ENCODE results near the gene RASAL2. TPM values are rescaled to one million over a fixed set of nuclear protein-coding genes. Genes with fewer than 3 reads are reported as not detected.

Gene RASAL2
- total and polyA plus RNA-seq, 2 of the 13 experiments (the other 11 are each of a cell fraction or from before 2014, with no cell fraction given), result 5.4 to 5.9 TPM

DNA sequence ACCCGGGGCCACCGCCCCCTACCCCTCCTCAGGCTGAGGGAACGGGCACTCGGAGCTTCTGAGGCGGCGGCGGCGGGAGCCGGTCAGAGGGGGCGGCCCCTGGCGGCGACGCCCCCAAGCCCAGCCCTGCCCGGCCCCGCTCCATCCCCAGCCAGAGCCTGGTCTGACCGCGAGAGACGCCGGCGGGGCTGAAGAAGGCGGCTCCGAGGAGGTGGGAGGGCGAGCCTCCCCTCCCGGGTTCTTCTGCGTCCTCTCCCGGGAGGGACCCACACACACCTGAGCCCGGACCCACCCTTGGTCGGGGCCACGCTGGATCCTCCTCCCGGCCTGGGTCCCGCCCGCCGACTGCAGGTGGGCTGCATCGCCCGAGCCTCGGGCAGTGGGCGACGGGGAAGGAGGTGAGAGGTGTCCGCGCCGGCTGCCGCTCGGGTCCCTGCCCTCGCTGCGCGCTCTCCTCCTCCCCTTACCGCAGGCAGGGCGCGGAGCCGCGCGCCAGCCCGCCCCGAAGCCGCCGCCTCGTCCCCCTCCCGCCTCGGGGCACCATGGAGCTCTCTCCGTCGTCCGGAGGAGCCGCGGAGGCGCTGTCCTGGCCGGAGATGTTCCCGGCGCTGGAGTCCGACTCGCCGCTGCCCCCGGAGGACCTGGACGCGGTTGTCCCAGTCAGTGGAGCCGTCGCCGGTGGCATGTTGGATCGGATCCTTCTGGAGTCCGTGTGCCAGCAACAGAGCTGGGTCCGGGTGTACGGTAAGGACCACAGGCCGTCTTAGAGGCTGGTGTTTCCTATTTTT is at the start of gene RASAL2 (continued):
- TF ChIP-seq, protein P1, sequence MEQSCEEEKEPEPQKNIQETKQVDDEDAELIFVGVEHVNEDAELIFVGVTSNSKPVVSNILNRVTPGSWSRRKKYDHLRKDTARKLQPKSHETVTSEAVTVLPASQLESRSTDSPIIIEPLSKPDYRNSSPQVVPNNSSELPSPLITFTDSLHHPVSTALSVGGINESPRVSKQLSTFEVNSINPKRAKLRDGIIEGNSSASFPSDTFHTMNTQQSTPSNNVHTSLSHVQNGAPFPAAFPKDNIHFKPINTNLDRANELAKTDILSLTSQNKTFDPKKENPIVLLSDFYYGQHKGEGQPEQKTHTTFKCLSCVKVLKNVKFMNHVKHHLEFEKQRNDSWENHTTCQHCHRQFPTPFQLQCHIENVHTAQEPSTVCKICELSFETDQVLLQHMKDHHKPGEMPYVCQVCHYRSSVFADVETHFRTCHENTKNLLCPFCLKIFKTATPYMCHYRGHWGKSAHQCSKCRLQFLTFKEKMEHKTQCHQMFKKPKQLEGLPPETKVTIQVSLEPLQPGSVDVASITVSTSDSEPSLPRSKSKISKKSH (CRISPR knock-in tag; IDR thresholded peaks at IDR 0.05; ENCODE audit: borderline replicate concordance), result no peak
- TF ChIP-seq, protein P2, sequence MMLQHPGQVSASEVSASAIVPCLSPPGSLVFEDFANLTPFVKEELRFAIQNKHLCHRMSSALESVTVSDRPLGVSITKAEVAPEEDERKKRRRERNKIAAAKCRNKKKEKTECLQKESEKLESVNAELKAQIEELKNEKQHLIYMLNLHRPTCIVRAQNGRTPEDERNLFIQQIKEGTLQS (CRISPR knock-in tag; IDR thresholded peaks at IDR 0.05), result no peak
- TF ChIP-seq, protein P3, sequence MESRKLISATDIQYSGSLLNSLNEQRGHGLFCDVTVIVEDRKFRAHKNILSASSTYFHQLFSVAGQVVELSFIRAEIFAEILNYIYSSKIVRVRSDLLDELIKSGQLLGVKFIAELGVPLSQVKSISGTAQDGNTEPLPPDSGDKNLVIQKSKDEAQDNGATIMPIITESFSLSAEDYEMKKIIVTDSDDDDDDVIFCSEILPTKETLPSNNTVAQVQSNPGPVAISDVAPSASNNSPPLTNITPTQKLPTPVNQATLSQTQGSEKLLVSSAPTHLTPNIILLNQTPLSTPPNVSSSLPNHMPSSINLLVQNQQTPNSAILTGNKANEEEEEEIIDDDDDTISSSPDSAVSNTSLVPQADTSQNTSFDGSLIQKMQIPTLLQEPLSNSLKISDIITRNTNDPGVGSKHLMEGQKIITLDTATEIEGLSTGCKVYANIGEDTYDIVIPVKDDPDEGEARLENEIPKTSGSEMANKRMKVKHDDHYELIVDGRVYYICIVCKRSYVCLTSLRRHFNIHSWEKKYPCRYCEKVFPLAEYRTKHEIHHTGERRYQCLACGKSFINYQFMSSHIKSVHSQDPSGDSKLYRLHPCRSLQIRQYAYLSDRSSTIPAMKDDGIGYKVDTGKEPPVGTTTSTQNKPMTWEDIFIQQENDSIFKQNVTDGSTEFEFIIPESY (CRISPR knock-in tag; IDR thresholded peaks at IDR 0.05), result no peak
- TF ChIP-seq ARHGAP35 (CRISPR knock-in tag; IDR thresholded peaks at IDR 0.05; ENCODE audit: borderline replicate concordance) (no peak; the same call in 1 of the 2 replicates), ZBTB7A (CRISPR knock-in tag; IDR thresholded peaks at IDR 0.05) (peak; percentile 50), ZSCAN12 (CRISPR knock-in tag; IDR thresholded peaks at IDR 0.05) (no peak), ADNP (CRISPR knock-in tag; IDR thresholded peaks at IDR 0.05) (no peak), ZNF652 (CRISPR knock-in tag; IDR thresholded peaks at IDR 0.05; ENCODE audit: borderline replicate concordance, low read depth) (no peak), SMYD3 (CRISPR knock-in tag; IDR thresholded peaks at IDR 0.05) (peak; percentile 70; the same call in 1 of the 2 replicates), ATF1 (CRISPR knock-in tag; IDR thresholded peaks at IDR 0.05) (no peak), TCF7 (IDR thresholded peaks at IDR 0.05; ENCODE audit: low read depth) (no peak)
- TF ChIP-seq, protein P4, sequence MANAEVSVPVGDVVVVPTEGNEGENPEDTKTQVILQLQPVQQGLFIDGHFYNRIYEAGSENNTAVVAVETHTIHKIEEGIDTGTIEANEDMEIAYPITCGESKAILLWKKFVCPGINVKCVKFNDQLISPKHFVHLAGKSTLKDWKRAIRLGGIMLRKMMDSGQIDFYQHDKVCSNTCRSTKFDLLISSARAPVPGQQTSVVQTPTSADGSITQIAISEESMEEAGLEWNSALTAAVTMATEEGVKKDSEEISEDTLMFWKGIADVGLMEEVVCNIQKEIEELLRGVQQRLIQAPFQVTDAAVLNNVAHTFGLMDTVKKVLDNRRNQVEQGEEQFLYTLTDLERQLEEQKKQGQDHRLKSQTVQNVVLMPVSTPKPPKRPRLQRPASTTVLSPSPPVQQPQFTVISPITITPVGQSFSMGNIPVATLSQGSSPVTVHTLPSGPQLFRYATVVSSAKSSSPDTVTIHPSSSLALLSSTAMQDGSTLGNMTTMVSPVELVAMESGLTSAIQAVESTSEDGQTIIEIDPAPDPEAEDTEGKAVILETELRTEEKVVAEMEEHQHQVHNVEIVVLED (CRISPR knock-in tag; IDR thresholded peaks at IDR 0.05; ENCODE audit: borderline replicate concordance), result no peak
- TF ChIP-seq, protein P5, sequence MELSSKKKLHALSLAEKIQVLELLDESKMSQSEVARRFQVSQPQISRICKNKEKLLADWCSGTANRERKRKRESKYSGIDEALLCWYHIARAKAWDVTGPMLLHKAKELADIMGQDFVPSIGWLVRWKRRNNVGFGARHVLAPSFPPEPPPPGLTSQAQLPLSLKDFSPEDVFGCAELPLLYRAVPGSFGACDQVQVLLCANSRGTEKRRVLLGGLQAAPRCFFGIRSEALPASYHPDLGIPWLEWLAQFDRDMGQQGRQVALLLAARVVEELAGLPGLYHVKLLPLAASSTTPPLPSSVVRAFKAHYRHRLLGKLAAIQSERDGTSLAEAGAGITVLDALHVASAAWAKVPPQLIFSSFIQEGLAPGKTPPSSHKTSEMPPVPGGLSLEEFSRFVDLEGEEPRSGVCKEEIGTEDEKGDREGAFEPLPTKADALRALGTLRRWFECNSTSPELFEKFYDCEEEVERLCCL (CRISPR knock-in tag; IDR thresholded peaks at IDR 0.05; ENCODE audit: borderline replicate concordance), result no peak
- TF ChIP-seq, protein P6, sequence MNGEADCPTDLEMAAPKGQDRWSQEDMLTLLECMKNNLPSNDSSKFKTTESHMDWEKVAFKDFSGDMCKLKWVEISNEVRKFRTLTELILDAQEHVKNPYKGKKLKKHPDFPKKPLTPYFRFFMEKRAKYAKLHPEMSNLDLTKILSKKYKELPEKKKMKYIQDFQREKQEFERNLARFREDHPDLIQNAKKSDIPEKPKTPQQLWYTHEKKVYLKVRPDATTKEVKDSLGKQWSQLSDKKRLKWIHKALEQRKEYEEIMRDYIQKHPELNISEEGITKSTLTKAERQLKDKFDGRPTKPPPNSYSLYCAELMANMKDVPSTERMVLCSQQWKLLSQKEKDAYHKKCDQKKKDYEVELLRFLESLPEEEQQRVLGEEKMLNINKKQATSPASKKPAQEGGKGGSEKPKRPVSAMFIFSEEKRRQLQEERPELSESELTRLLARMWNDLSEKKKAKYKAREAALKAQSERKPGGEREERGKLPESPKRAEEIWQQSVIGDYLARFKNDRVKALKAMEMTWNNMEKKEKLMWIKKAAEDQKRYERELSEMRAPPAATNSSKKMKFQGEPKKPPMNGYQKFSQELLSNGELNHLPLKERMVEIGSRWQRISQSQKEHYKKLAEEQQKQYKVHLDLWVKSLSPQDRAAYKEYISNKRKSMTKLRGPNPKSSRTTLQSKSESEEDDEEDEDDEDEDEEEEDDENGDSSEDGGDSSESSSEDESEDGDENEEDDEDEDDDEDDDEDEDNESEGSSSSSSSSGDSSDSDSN (CRISPR knock-in tag; IDR thresholded peaks at IDR 0.05), result peak; percentile 99
- TF ChIP-seq, protein P7, sequence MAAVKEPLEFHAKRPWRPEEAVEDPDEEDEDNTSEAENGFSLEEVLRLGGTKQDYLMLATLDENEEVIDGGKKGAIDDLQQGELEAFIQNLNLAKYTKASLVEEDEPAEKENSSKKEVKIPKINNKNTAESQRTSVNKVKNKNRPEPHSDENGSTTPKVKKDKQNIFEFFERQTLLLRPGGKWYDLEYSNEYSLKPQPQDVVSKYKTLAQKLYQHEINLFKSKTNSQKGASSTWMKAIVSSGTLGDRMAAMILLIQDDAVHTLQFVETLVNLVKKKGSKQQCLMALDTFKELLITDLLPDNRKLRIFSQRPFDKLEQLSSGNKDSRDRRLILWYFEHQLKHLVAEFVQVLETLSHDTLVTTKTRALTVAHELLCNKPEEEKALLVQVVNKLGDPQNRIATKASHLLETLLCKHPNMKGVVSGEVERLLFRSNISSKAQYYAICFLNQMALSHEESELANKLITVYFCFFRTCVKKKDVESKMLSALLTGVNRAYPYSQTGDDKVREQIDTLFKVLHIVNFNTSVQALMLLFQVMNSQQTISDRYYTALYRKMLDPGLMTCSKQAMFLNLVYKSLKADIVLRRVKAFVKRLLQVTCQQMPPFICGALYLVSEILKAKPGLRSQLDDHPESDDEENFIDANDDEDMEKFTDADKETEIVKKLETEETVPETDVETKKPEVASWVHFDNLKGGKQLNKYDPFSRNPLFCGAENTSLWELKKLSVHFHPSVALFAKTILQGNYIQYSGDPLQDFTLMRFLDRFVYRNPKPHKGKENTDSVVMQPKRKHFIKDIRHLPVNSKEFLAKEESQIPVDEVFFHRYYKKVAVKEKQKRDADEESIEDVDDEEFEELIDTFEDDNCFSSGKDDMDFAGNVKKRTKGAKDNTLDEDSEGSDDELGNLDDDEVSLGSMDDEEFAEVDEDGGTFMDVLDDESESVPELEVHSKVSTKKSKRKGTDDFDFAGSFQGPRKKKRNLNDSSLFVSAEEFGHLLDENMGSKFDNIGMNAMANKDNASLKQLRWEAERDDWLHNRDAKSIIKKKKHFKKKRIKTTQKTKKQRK (IDR thresholded peaks at IDR 0.05; ENCODE audit: low read length), result no peak

All from HepG2 (cell line).